NCI-H146 treated with DMSO at 0.1 percent for 48 hours (cell line): ENCODE results near the gene LPP.

Source experiments
- DNase-seq: peaks from one replicate; lab custom pipeline; 2025; ENCODE audit not compliant: unreplicated experiment; lab: John Stamatoyannopoulos, UW

LPP gene

GRCh38 chr3:188927971-188928370, 774.0 kb downstream of the LPP start:
- DNase-seq = no peak

GRCh38 chr3:188929137-188929536, 775.2 kb downstream of the LPP start:
- DNase-seq = no peak

GRCh38 chr3:188931036-188931435, 777.1 kb downstream of the LPP start:
- no peak for DNase-seq

- no peak for DNase-seq
These were observed 777.6 kb downstream of the LPP start for GRCh38 chr3:188931531-188931930.

GRCh38 chr3:188934989-188935388, 781.0 kb downstream of the LPP start:
- no peak for DNase-seq

GRCh38 chr3:188936597-188937107, 782.7 kb downstream of the LPP start:
- DNase-seq = no peak

GRCh38 chr3:188937389-188937788, 783.4 kb downstream of the LPP start:
- DNase-seq = no peak

- DNase-seq = no peak
These were observed 785.0 kb downstream of the LPP start for GRCh38 chr3:188938999-188939398.

- no peak for DNase-seq
These were observed 786.0 kb downstream of the LPP start for GRCh38 chr3:188939814-188940572.
